ENCODE measurements around the gene AIP. TPM values are rescaled to one million over a fixed set of nuclear protein-coding genes. Genes with fewer than 3 reads are reported as not detected.
"Not testable (repeated sequence)": the region's sequence is repeated elsewhere in the genome, so short reads cannot be mapped to it uniquely, and the experiment has no call there.

AIP gene
- polyA plus RNA-seq, 3 donors = 76.7 to 132 (median 99.3) TPM

GRCh38 chr11:67470337-67471002, 12.4 kb upstream of the AIP start:
- no peak overlapping the region for H3K4me3 Mint-ChIP-seq
- Histone ChIP-seq H3K4me3 (replicated peaks in 1 of 3; ENCODE audit: low read depth in 2 of 3, low read length in 3 of 3) (no peak overlapping the region), H2AFZ (ENCODE audit: insufficient read depth, low read depth, low read length, poor library complexity, severe bottlenecking) (no peak overlapping the region), H3K36me3 (replicated peaks in 1 of 2; ENCODE audit: control insufficient read depth in 1 of 2, insufficient read depth in 2 of 2, low read length in 2 of 2) (no peaks in the 10 kb centered on the region), H3K4me1 (ENCODE audit: control insufficient read depth in 1 of 2, insufficient read depth in 2 of 2, low read length in 2 of 2) (peaks cover 13 to 30% of the 10 kb centered on the region in 2 donors), H3K9ac (ENCODE audit: insufficient read depth, low read length, poor library complexity, severe bottlenecking) (no peak overlapping the region), H3K9me3 (replicated peaks in 1 of 2; ENCODE audit: control insufficient read depth in 1 of 2, insufficient read depth in 1 of 2, low read length in 2 of 2) (no peaks in the 10 kb centered on the region), H3K79me2 (ENCODE audit: insufficient read depth, low read length) (no peaks in the 10 kb centered on the region), H3K27me3 (ENCODE audit: control insufficient read depth in 2 of 2, insufficient read depth in 2 of 2, low read length in 2 of 2) (no peaks in the 10 kb centered on the region), H4K20me1 (ENCODE audit: insufficient read depth, low read length) (no peaks in the 10 kb centered on the region), H3K4me2 (replicated peaks; ENCODE audit: extremely low read depth, low read length, poor library complexity, severe bottlenecking) (no peak overlapping the region), H3K27ac (ENCODE audit: low read depth in 1 of 2, low read length in 2 of 2) (no peak overlapping the region)
- H3K36me3 Mint-ChIP-seq = peaks cover 0 to under 1% of the 10 kb centered on the region in 2 donors
- peaks cover 0 to 14% (median 5%) of the 10 kb centered on the region in 3 donors for H3K27me3 Mint-ChIP-seq (ENCODE audit: low read depth in 3 of 3)
- no peaks in the 10 kb centered on the region for H3K9me3 Mint-ChIP-seq
- intact Hi-C loops (cut with micrococcal nuclease) = no loop called here
- peaks cover 20% of the 10 kb centered on the region for H3K4me1 Mint-ChIP-seq
- no peak for DNase-seq
- H3K27ac Mint-ChIP-seq = peak overlapping the region in 1 of 7 donors; percentile 2
- TF ChIP-seq CTCF (IDR thresholded peaks at IDR 0.05) = no peak
- 97% methylated on average over 6 of the region's 8 CpGs for WGBS (ENCODE audit: insufficient coverage)

- Histone ChIP-seq H3K79me2 (ENCODE audit: insufficient read depth, low read length) (no peaks in the 10 kb centered on the region), H3K9me3 (replicated peaks in 1 of 2; ENCODE audit: control insufficient read depth in 1 of 2, insufficient read depth in 1 of 2, low read length in 2 of 2) (no peaks in the 10 kb centered on the region), H3K4me1 (ENCODE audit: control insufficient read depth in 1 of 2, insufficient read depth in 2 of 2, low read length in 2 of 2) (peaks cover 12 to 18% of the 10 kb centered on the region in 2 donors), H3K27ac (ENCODE audit: low read depth in 1 of 2, low read length in 2 of 2) (no peak overlapping the region), H4K20me1 (ENCODE audit: insufficient read depth, low read length) (no peaks in the 10 kb centered on the region), H3K36me3 (replicated peaks in 1 of 2; ENCODE audit: control insufficient read depth in 1 of 2, insufficient read depth in 2 of 2, low read length in 2 of 2) (no peaks in the 10 kb centered on the region), H3K27me3 (ENCODE audit: control insufficient read depth in 2 of 2, insufficient read depth in 2 of 2, low read length in 2 of 2) (no peaks in the 10 kb centered on the region), H2AFZ (ENCODE audit: insufficient read depth, low read depth, low read length, poor library complexity, severe bottlenecking) (no peak overlapping the region), H3K9ac (ENCODE audit: insufficient read depth, low read length, poor library complexity, severe bottlenecking) (no peak overlapping the region), H3K4me3 (replicated peaks in 1 of 3; ENCODE audit: low read depth in 2 of 3, low read length in 3 of 3) (no peak overlapping the region), H3K4me2 (replicated peaks; ENCODE audit: extremely low read depth, low read length, poor library complexity, severe bottlenecking) (no peak overlapping the region)
- Mint-ChIP-seq H3K36me3 (no peaks in the 10 kb centered on the region), H3K27me3 (ENCODE audit: low read depth in 3 of 3) (peaks cover 7 to 14% (median 7%) of the 10 kb centered on the region in 3 donors), H3K27ac (no peak overlapping the region), H3K9me3 (peaks cover 0 to 9% (median 0%) of the 10 kb centered on the region in 7 donors), H3K4me1 (peaks cover 11% of the 10 kb centered on the region), H3K4me3 (no peak overlapping the region)
- no peak for DNase-seq
- no peak for TF ChIP-seq CTCF (IDR thresholded peaks at IDR 0.05)
- no CpG with 5 or more reads among the region's 7 CpGs for WGBS (ENCODE audit: insufficient coverage)
- intact Hi-C loops (cut with micrococcal nuclease) = no loop called here
These were observed 9.9 kb upstream of the AIP start for GRCh38 chr11:67472882-67473281.

DNA sequence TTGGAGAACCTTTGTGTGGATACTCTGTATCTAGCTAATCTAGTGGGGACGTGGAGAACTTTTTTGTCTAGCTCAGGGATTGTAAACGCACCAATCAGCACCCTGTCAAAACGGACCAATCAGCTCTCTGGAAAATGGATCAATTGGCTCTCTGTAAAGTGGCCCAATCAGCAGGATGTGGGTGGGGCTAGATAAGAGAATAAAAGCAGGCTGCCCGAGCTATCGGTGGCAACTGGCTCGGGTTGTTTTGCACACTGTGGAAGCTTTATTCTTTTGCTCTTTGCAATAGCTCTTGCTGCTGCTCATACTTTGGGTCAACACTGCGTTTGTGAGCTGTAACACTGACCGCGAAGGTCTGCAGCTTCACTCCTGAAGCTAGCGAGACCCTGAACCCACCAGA, 6.1 kb upstream of the AIP start:
- H3K79me2 ChIP-seq (ENCODE audit: insufficient read depth, low read length); H3K4me3 Mint-ChIP-seq; H3K4me1 Mint-ChIP-seq; H3K36me3 Mint-ChIP-seq; H3K36me3 ChIP-seq (replicated peaks in 1 of 2; ENCODE audit: control insufficient read depth in 1 of 2, insufficient read depth in 2 of 2, low read length in 2 of 2); H3K9ac ChIP-seq (ENCODE audit: insufficient read depth, low read length, poor library complexity, severe bottlenecking); intact Hi-C loops (cut with micrococcal nuclease); DNase-seq; H3K27ac ChIP-seq (ENCODE audit: low read depth in 1 of 2, low read length in 2 of 2); H3K4me2 ChIP-seq (replicated peaks; ENCODE audit: extremely low read depth, low read length, poor library complexity, severe bottlenecking); H3K27ac Mint-ChIP-seq; H3K4me1 ChIP-seq (ENCODE audit: control insufficient read depth in 1 of 2, insufficient read depth in 2 of 2, low read length in 2 of 2); H3K9me3 ChIP-seq (replicated peaks in 1 of 2; ENCODE audit: control insufficient read depth in 1 of 2, insufficient read depth in 1 of 2, low read length in 2 of 2); H3K4me3 ChIP-seq (replicated peaks in 1 of 3; ENCODE audit: low read depth in 2 of 3, low read length in 3 of 3); H2AFZ ChIP-seq (ENCODE audit: insufficient read depth, low read depth, low read length, poor library complexity, severe bottlenecking); H3K27me3 ChIP-seq (ENCODE audit: control insufficient read depth in 2 of 2, insufficient read depth in 2 of 2, low read length in 2 of 2); H4K20me1 ChIP-seq (ENCODE audit: insufficient read depth, low read length); H3K9me3 Mint-ChIP-seq: not testable (repeated sequence)
- peaks cover 9 to 15% (median 9%) of the 10 kb centered on the region in 3 donors for H3K27me3 Mint-ChIP-seq (ENCODE audit: low read depth in 3 of 3)
- 92% methylated on average over 10 of the region's 10 CpGs for WGBS (ENCODE audit: insufficient coverage)
